IMR-90 (cell line): ENCODE data around the gene HELZ. TPM values are rescaled to one million over a fixed set of nuclear protein-coding genes. Genes with fewer than 3 reads are reported as not detected.

Experiments
- ATAC-seq: fragments of 200-7000 bp; cut with Tn5 transposase; 2 replicates; pipeline ENCODE4 v1.9.1; 2020; ENCODE audit warnings: low read depth, mild to moderate bottlenecking, moderate library complexity
- BruUV-seq: library from RNA; stranded (reverse); fragments of 400-500 nt; replicated peaks from 2 replicates; lab custom pipeline; 2021; lab: Mats Ljungman, UMichigan
- CTCF ChIA-PET: fragments of 300-600 bp; formaldehyde crosslinking; extraction: SDS; loops from one replicate; lab custom pipeline; 2021; ENCODE audit warnings: antibody characterized with exemption; lab: Yijun Ruan, JAX
- POLR2A ChIA-PET: fragments of 300-600 bp; sonication (Branson Sonifier 250); formaldehyde crosslinking; loops from one replicate; lab custom pipeline; 2022; ENCODE audit warnings: antibody characterized with exemption; ENCODE audit not compliant: unreplicated experiment; lab: Charles Lee
- DNase-seq: peaks from one replicate; pipeline ENCODE4 v3.0.0; 2013
- H2AFZ ChIP-seq: replicated peaks from 2 replicates; pipeline ENCODE3; 2013; ENCODE audit warnings: low read length, mild to moderate bottlenecking; ENCODE audit not compliant: poor library complexity
- H2AK5ac ChIP-seq: 2 replicates; pipeline ENCODE4 v1.6.1; 2013; ENCODE audit warnings: low read depth, low read length, inconsistent platforms
- H2AK9ac ChIP-seq: replicated peaks from 2 replicates; pipeline ENCODE3; 2013; ENCODE audit warnings: mild to moderate bottlenecking, low read depth, low read length, moderate library complexity; ENCODE audit not compliant: poor library complexity
- H2BK120ac ChIP-seq: 2 replicates; pipeline ENCODE4 v1.6.1; 2013; ENCODE audit warnings: low read depth, low read length, inconsistent platforms
- H2BK15ac ChIP-seq: 3 replicates; pipeline ENCODE4 v1.6.1; 2013; ENCODE audit warnings: low read depth, low read length, inconsistent platforms
- H2BK20ac ChIP-seq: 2 replicates; pipeline ENCODE4 v1.6.1; 2013; ENCODE audit warnings: low read depth, mild to moderate bottlenecking, inconsistent platforms, low read length, moderate library complexity
- H2BK5ac ChIP-seq: 2 replicates; pipeline ENCODE4 v1.6.1; 2013; ENCODE audit warnings: mild to moderate bottlenecking, low read depth, low read length, inconsistent platforms; ENCODE audit not compliant: poor library complexity, severe bottlenecking
- H3K14ac ChIP-seq: replicated peaks from 2 replicates; pipeline ENCODE4 v1.6.1; 2013; ENCODE audit warnings: low read depth, low read length, inconsistent platforms
- H3K18ac ChIP-seq: 2 replicates; pipeline ENCODE4 v1.6.1; 2013; ENCODE audit warnings: low read depth, low read length, control low read depth
- H3K23ac ChIP-seq: 2 replicates; pipeline ENCODE4 v1.6.1; 2013; ENCODE audit warnings: low read depth, low read length, inconsistent platforms
- H3K27ac ChIP-seq: 2 replicates; pipeline ENCODE4 v1.5.1; 2013; ENCODE audit warnings: mild to moderate bottlenecking, control low read depth, low read length; ENCODE audit not compliant: insufficient read depth
- H3K27me3 ChIP-seq: 2 replicates; pipeline ENCODE4 v1.6.1; 2013; ENCODE audit warnings: low read length; ENCODE audit not compliant: control insufficient read depth, insufficient read depth
- H3K36me3 ChIP-seq: 2 replicates; pipeline ENCODE4 v1.6.1; 2013; ENCODE audit warnings: low read length, mixed read lengths; ENCODE audit not compliant: control insufficient read depth, insufficient read depth
- H3K4ac ChIP-seq: 2 replicates; pipeline ENCODE4 v1.6.1; 2013; ENCODE audit warnings: low read depth, low read length, inconsistent platforms
- H3K4me1 ChIP-seq: 2 replicates; pipeline ENCODE4 v1.6.1; 2013; ENCODE audit warnings: low read length, mixed read lengths; ENCODE audit not compliant: control insufficient read depth, insufficient read depth
- H3K4me2 ChIP-seq: 2 replicates; pipeline ENCODE4 v1.6.1; 2013; ENCODE audit warnings: low read depth, mild to moderate bottlenecking, control low read depth, low read length, moderate library complexity
- H3K4me3 ChIP-seq: 2 replicates; pipeline ENCODE4 v1.5.1; 2013; ENCODE audit warnings: low read depth, mild to moderate bottlenecking, control low read depth, low read length, moderate library complexity; ENCODE audit not compliant: insufficient read depth
- H3K56ac ChIP-seq: 2 replicates; pipeline ENCODE4 v1.6.1; 2013; ENCODE audit warnings: low read length, inconsistent platforms; ENCODE audit not compliant: insufficient read depth; ENCODE audit errors: extremely low read depth
- H3K79me1 ChIP-seq, 2 experiments: 2 replicates each; pipeline ENCODE4 v1.6.1; 2013; ENCODE audit warnings: low read length in 2 of 2, inconsistent platforms in 1 of 2, low read depth in 1 of 2
- H3K9ac ChIP-seq: 2 replicates; pipeline ENCODE4 v1.6.1; 2013; ENCODE audit warnings: low read depth, low read length, control low read depth
- H3K9me1 ChIP-seq: 2 replicates; pipeline ENCODE4 v1.6.1; 2013; ENCODE audit warnings: low read length, inconsistent platforms; ENCODE audit not compliant: insufficient read depth
- H3K9me3 ChIP-seq: 2 replicates; pipeline ENCODE4 v1.6.1; 2013; ENCODE audit warnings: low read length; ENCODE audit not compliant: control insufficient read depth, insufficient read depth
- H4K20me1 ChIP-seq: 2 replicates; pipeline ENCODE4 v1.6.1; 2013; ENCODE audit warnings: low read length, inconsistent platforms; ENCODE audit not compliant: insufficient read depth
- H4K5ac ChIP-seq: 2 replicates; pipeline ENCODE4 v1.6.1; 2013; ENCODE audit warnings: mild to moderate bottlenecking, low read depth, low read length, control low read depth
- H4K8ac ChIP-seq, 2 experiments: 2 replicates each; pipeline ENCODE4 v1.6.1; 2013; ENCODE audit warnings: low read depth in 2 of 2, low read length in 2 of 2, control low read depth in 1 of 2, inconsistent platforms in 1 of 2
- H4K91ac ChIP-seq: 2 replicates; pipeline ENCODE4 v1.6.1; 2013; ENCODE audit warnings: low read depth, low read length, inconsistent platforms; ENCODE audit not compliant: insufficient read depth
- CEBPB ChIP-seq: IDR thresholded peaks from 2 replicates; pipeline ENCODE4 v1.6.1; 2012; ENCODE audit warnings: low read depth, low read length, improper control_type of control experiment
- CHD1 ChIP-seq: IDR thresholded peaks from 2 replicates; pipeline ENCODE4 v1.6.1; 2012; ENCODE audit warnings: low read depth, low read length, improper control_type of control experiment
- ELK1 ChIP-seq: fragments of 150-350 bp; IDR thresholded peaks from 2 replicates; pipeline ENCODE4 v1.6.1; 2016; ENCODE audit warnings: low read depth, mild to moderate bottlenecking, low read length, moderate library complexity, borderline replicate concordance
- MAFK ChIP-seq: IDR thresholded peaks from 2 replicates; pipeline ENCODE4 v1.6.1; 2012; ENCODE audit warnings: low read depth, low read length, improper control_type of control experiment
- MAZ ChIP-seq: IDR thresholded peaks from 2 replicates; pipeline ENCODE4 v1.6.1; 2012; ENCODE audit warnings: low read depth, mild to moderate bottlenecking, low read length, improper control_type of control experiment, moderate library complexity, borderline replicate concordance
- NFE2L2 ChIP-seq: fragments of 150-350 bp; IDR thresholded peaks from 2 replicates; pipeline ENCODE4 v1.6.1; 2016; ENCODE audit warnings: low read depth, mild to moderate bottlenecking, low read length
- RAD21 ChIP-seq: IDR thresholded peaks from 2 replicates; pipeline ENCODE4 v1.6.1; 2012; ENCODE audit warnings: low read length, improper control_type of control experiment
- RCOR1 ChIP-seq: IDR thresholded peaks from 2 replicates; pipeline ENCODE4 v1.6.1; 2012; ENCODE audit warnings: mild to moderate bottlenecking, low read length, improper control_type of control experiment; ENCODE audit not compliant: insufficient replicate concordance
- SMC3 ChIP-seq: fragments of 150-350 bp; IDR thresholded peaks from 2 replicates; pipeline ENCODE4 v1.6.1; 2016; ENCODE audit warnings: low read depth, mild to moderate bottlenecking, antibody characterized with exemption, low read length, moderate library complexity
- WGBS, 2 experiments: methylation state at CpG; one replicate each; pipeline versions ENCODE4 v1.1.5 to v1.1.7; 2013; ENCODE audit warnings: missing lambda C conversion rate in 2 of 2; ENCODE audit not compliant: insufficient read length in 1 of 2; ENCODE audit errors: extremely low coverage in 2 of 2; 5-methylcytosine and 5-hydroxymethylcytosine counted together
- dilution Hi-C: fragments of 300-500 bp; cut with HindIII; formaldehyde crosslinking; loops from one replicate; pipeline ENCODE4 v1.14.3; 2018; ENCODE audit warnings: low sequenced_read_pairs; ENCODE audit not compliant: unreplicated experiment
- in situ Hi-C: fragments of 300-500 bp; cut with MboI; formaldehyde crosslinking; loops from 3 replicates; pipeline ENCODE4 v1.14.3; 2019; ENCODE audit warnings: low sequenced_read_pairs, inconsistent platforms, mixed read lengths
- intact Hi-C: fragments of 100-400 bp; cut with micrococcal nuclease; formaldehyde crosslinking; loops from 2 replicates; pipeline ENCODE4 v1.10.0; 2022
- polyA plus RNA-seq, 3 experiments: library from polyadenylated mRNA; depleted of rRNA; stranded (reverse); fragments of >200 nt; gene quantifications; 2 replicates each; pipeline ENCODE4 v1.2.3, GENCODE V29; 2012; ENCODE audit warnings: low replicate concordance in 1 of 3
- total RNA-seq: library from RNA; depleted of rRNA; stranded (reverse); fragments of >200 nt; gene quantifications from 2 replicates; pipeline ENCODE4 v1.2.3, GENCODE V29; 2012

The HELZ gene
- total and polyA plus RNA-seq, 2 of the 4 experiments (the other 2 are of a cell fraction) = 8.0 to 60.6 TPM

- Histone ChIP-seq H2AK5ac (no peak overlapping the region), H2AFZ (no peak overlapping the region), H3K56ac (no peak overlapping the region), H2BK15ac (no peak overlapping the region), H3K79me1 (no peaks in the 10 kb centered on the region), H3K4ac (no peak overlapping the region), H4K8ac (no peak overlapping the region), H3K9me3 (no peaks in the 10 kb centered on the region), H3K4me1 (no peaks in the 10 kb centered on the region), H2BK20ac (no peak overlapping the region), H2BK120ac (no peak overlapping the region), H2BK5ac (no peak overlapping the region), H3K14ac (no peak overlapping the region), H3K36me3 (no peaks in the 10 kb centered on the region), H4K5ac (no peak overlapping the region), H4K20me1 (0 out of 2 replicates have a peak, but pooled peaks cover 4% of the 10 kb centered on the region), H3K9ac (no peak overlapping the region), H3K18ac (no peak overlapping the region), H3K9me1 (peaks cover 5% of the 10 kb centered on the region), H3K27ac (no peak overlapping the region), H4K91ac (no peak overlapping the region), H3K27me3 (peaks cover 4% of the 10 kb centered on the region), H3K4me3 (no peak overlapping the region), H3K23ac (no peak overlapping the region), H2AK9ac (no peak overlapping the region), H3K4me2 (no peak overlapping the region)
- ChIA-PET POLR2A (no interaction called here), CTCF (no interaction called here)
- DNase-seq (no peak), ATAC-seq (no peak)
- 85% methylated on average over 7 of the region's 18 CpGs; no CpG with 5 or more reads in 1 of the 2 experiments for WGBS, 2 experiments
- dilution Hi-C loops = no loop called here
- intact Hi-C loops = no loop called here
- in situ Hi-C loops = no loop called here
- TF ChIP-seq RAD21 = no peak
- no peak for TF ChIP-seq MAZ
- no peak for TF ChIP-seq SMC3
- no peak for TF ChIP-seq MAFK
- no peak for TF ChIP-seq CHD1
- TF ChIP-seq ELK1 = no peak
- TF ChIP-seq CEBPB = no peak
- no peak for TF ChIP-seq NFE2L2
- no peak for TF ChIP-seq RCOR1
- BruUV-seq = no TSS peak
Measured at GRCh38 chr17:67056746-67057490, 188.1 kb downstream of the HELZ start.
